ENCODE measurements around the gene WDR7. TPM values are rescaled to one million over a fixed set of nuclear protein-coding genes. Genes with fewer than 3 reads are reported as not detected.

The WDR7 gene
- total and polyA plus RNA-seq, 7 donors, result 3.7 to 45.3 (median 28.5) TPM

DNA sequence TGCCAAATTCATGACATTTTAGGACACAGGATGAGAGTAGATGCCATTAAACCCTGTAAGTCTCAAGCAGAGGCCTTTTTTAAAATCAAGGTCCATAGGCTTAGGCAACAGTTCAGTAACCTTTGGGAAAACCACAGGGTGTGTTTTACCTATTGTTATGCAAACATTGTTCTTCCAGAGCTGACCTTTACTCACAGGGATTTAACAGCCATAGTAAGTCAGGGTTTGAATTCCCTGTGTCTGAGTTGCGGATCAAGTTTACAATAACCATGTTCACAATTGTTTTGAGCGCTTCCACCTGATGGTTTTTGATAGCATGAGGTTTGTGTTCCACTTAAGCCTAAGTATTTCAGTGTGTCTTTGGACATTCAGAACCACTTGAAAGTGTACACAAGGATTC, 335.7 kb downstream of the WDR7 start:
- Histone ChIP-seq H3K4me1 (peaks cover 0 to 4% (median 0%) of the 10 kb centered on the region in 4 donors), H3K36me3 (no peaks in the 10 kb centered on the region), H3K27me3 (no peaks in the 10 kb centered on the region), H3K4me3 (no peak overlapping the region), H3K27ac (no peak overlapping the region), H3K9me3 (no peaks in the 10 kb centered on the region)
- intact Hi-C loops (cut with DNase I), result no loop called here
- WGBS, 2 donors, result 62 to 83% methylated on average over 2 of the region's 2 CpGs
- no peak for DNase-seq
- TF ChIP-seq EP300 (IDR thresholded peaks at IDR 0.05), result no peak
- no peak for TF ChIP-seq POLR2AphosphoS5 (IDR thresholded peaks at IDR 0.05)
- TF ChIP-seq POLR2A (IDR thresholded peaks at IDR 0.05), result no peak
- TF ChIP-seq, protein P1, sequence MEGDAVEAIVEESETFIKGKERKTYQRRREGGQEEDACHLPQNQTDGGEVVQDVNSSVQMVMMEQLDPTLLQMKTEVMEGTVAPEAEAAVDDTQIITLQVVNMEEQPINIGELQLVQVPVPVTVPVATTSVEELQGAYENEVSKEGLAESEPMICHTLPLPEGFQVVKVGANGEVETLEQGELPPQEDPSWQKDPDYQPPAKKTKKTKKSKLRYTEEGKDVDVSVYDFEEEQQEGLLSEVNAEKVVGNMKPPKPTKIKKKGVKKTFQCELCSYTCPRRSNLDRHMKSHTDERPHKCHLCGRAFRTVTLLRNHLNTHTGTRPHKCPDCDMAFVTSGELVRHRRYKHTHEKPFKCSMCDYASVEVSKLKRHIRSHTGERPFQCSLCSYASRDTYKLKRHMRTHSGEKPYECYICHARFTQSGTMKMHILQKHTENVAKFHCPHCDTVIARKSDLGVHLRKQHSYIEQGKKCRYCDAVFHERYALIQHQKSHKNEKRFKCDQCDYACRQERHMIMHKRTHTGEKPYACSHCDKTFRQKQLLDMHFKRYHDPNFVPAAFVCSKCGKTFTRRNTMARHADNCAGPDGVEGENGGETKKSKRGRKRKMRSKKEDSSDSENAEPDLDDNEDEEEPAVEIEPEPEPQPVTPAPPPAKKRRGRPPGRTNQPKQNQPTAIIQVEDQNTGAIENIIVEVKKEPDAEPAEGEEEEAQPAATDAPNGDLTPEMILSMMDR (IDR thresholded peaks at IDR 0.05), result no peak

DNA sequence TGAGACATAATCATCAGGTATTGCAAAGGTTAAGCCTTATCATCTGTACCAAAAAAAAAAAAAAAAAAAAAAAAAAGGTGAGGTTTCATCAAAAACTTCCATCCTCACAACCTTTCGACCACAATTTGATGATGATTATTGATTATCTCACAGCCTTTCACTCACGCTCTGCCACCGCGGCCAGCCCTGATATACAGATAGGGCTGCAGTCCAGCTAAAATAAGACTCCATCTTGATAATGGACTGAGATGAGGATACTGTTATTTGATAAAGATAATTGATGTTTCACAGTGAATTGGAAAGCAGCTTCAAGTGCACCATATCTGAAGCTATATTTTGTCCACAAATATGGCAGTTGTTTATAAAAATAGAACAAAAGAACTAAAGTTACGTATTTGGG, 336.1 kb downstream of the WDR7 start:
- no peak overlapping the region for H3K4me3 ChIP-seq
- TF ChIP-seq POLR2AphosphoS5 (IDR thresholded peaks at IDR 0.05), result no peak
- TF ChIP-seq, protein P1 (IDR thresholded peaks at IDR 0.05), result no peak
- TF ChIP-seq POLR2A (IDR thresholded peaks at IDR 0.05), result no peak
- no peak for TF ChIP-seq EP300 (IDR thresholded peaks at IDR 0.05)
- WGBS, 2 donors, result 92 to 93% methylated on average over 5 of the region's 5 CpGs
- no peaks in the 10 kb centered on the region for H3K36me3 ChIP-seq
- H3K27me3 ChIP-seq, result no peaks in the 10 kb centered on the region
- peaks cover 0 to 4% (median 0%) of the 10 kb centered on the region in 4 donors for H3K4me1 ChIP-seq
- no peak for DNase-seq
- intact Hi-C loops (cut with DNase I), result no loop called here
- H3K9me3 ChIP-seq, result no peaks in the 10 kb centered on the region
- H3K27ac ChIP-seq, result no peak overlapping the region

DNA sequence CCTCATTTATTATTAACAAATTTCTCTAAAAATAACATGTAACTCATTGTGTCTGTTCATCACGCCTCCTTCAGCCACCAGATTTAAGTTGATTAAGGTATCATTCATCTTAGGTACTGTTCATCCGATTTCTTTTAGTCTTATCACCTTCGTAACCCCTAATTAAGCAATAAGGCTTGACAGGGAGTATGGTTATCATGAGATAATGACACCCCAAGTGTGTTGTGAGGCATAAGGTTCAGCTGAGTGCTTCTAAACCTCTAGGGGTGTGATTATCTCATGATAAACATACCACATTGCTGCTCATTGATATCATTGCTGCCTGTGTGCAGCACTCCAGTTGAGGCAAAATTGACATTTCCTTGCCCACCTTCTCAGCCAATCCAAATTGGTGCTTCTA, 336.9 kb downstream of the WDR7 start:
- no peak overlapping the region for H3K4me3 ChIP-seq
- no peak for DNase-seq
- no peaks in the 10 kb centered on the region for H3K27me3 ChIP-seq
- WGBS, 2 donors, result 92 to 93% methylated on average over 3 of the region's 3 CpGs
- TF ChIP-seq POLR2A (IDR thresholded peaks at IDR 0.05) (no peak), POLR2AphosphoS5 (IDR thresholded peaks at IDR 0.05) (no peak), EP300 (IDR thresholded peaks at IDR 0.05) (no peak)
- TF ChIP-seq, protein P1 (IDR thresholded peaks at IDR 0.05), result no peak
- H3K9me3 ChIP-seq, result no peaks in the 10 kb centered on the region
- H3K4me1 ChIP-seq, result peaks cover 0 to 1% (median 0%) of the 10 kb centered on the region in 4 donors
- no peaks in the 10 kb centered on the region for H3K36me3 ChIP-seq
- intact Hi-C loops (cut with DNase I), result no loop called here
- no peak overlapping the region for H3K27ac ChIP-seq

DNA sequence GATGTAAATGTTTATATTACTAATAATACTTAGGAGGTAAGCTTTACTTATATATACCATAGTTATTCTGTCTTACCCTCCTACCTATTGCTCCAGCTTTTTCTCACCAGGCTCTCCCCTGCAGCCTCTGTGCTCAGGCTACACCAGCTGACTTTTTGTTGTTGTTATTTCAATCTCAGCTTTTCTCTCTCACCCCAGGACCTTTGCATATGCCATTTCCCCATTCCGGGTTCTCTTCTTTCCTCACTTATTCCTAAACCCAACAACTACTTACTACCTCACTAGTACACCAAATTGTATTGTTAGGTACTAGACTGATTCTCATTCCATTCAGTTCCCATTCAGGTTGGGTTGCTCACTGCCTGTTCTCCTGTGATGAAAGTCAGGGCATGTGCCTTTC, 339.5 kb downstream of the WDR7 start:
- DNase-seq, result no peak
- 98% methylated on average over 1 of the region's 1 CpG for WGBS, 2 donors
- Histone ChIP-seq H3K4me1 (no peaks in the 10 kb centered on the region), H3K4me3 (no peak overlapping the region), H3K27me3 (no peaks in the 10 kb centered on the region), H3K36me3 (no peaks in the 10 kb centered on the region), H3K27ac (no peak overlapping the region), H3K9me3 (no peaks in the 10 kb centered on the region)
- intact Hi-C loops (cut with DNase I), result no loop called here
- TF ChIP-seq POLR2A (IDR thresholded peaks at IDR 0.05) (no peak), POLR2AphosphoS5 (IDR thresholded peaks at IDR 0.05) (no peak)

DNA sequence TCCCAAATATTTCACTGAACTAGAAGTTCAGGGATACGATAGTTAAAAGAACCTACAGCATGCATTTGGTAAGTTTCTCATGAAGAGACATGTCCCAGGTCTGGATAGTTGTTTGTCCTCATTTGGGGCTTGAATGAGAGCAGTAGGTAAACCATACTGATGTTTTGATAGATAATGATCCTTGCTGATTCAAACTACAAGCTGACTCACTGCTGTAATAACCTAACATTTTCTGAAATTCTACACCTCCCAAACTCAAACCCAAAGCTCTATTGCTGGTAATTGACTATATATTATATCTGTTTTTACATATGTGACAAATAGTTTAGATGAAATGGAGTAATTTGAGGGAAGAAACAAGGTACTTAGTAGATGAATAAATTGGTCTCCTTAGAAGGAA, 341.6 kb downstream of the WDR7 start:
- no peaks in the 10 kb centered on the region for H3K9me3 ChIP-seq
- TF ChIP-seq, protein P1 (IDR thresholded peaks at IDR 0.05), result no peak
- H3K4me1 ChIP-seq, result no peaks in the 10 kb centered on the region
- no peak for DNase-seq
- H3K27ac ChIP-seq, result no peak overlapping the region
- H3K4me3 ChIP-seq, result no peak overlapping the region
- intact Hi-C loops (cut with DNase I), result no loop called here
- WGBS, 2 donors, result 95% methylated on average over 1 of the region's 1 CpG
- H3K36me3 ChIP-seq, result no peaks in the 10 kb centered on the region
- H3K27me3 ChIP-seq, result no peaks in the 10 kb centered on the region
